Measurements from ENCODE around the gene CERS1.
"Not testable (repeated sequence)": the region's sequence is repeated elsewhere in the genome, so short reads cannot be mapped to it uniquely, and the experiment has no call there.

CERS1 gene

DNA sequence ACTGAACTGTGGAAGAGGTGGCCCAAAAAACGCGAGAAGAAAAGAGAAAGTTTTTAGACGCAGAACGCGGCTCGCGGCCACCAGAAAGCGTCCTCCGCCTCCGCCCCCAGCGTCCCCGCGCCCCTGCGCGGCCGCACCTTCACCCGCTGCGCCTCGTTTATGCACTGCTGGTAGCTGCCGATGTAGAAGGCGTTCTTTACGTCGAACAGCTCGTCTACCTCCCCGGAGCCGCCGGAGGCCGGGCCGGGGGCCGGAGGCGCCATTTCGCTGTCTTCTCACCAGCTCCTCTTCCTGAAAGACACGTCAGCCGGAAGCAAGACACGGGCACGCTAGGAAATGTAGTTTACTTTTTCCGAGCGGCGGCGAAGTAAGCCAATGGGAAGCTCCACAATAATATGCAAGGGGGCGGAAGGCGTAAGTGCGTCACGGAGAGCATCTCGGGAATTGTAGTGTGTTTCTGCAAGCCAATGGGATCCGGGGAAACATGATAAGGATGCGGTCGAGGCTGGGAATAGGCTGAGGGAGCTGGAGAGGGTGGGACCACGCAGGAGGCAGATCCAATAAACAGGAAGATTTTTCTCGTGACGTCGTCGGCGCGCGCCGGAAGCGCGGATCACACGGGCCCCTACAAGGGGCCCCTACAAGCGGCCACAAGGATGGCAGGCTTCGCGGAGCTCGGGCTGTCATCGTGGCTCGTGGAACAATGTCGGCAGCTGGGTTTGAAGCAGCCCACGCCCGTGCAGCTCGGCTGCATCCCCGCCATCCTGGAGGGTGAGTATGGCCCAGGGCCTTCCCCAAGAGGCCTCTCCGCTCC lies 23.3 kb upstream of the CERS1 start, which contains the start of the genes COPE and DDX49:
COPE (minus strand) TSS at position 302 of the 814 bp plus-strand sequence; CDS start at position 263, 39 bp downstream.
DDX49 (plus strand) TSS at position 630 of the 814 bp plus-strand sequence; CDS start at position 657, 27 bp downstream.
- DNase-seq (ENCODE audit: extremely low read depth, low read depth) = peak; percentile 100
- TF ChIP-seq, protein P1, sequence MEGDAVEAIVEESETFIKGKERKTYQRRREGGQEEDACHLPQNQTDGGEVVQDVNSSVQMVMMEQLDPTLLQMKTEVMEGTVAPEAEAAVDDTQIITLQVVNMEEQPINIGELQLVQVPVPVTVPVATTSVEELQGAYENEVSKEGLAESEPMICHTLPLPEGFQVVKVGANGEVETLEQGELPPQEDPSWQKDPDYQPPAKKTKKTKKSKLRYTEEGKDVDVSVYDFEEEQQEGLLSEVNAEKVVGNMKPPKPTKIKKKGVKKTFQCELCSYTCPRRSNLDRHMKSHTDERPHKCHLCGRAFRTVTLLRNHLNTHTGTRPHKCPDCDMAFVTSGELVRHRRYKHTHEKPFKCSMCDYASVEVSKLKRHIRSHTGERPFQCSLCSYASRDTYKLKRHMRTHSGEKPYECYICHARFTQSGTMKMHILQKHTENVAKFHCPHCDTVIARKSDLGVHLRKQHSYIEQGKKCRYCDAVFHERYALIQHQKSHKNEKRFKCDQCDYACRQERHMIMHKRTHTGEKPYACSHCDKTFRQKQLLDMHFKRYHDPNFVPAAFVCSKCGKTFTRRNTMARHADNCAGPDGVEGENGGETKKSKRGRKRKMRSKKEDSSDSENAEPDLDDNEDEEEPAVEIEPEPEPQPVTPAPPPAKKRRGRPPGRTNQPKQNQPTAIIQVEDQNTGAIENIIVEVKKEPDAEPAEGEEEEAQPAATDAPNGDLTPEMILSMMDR (IDR thresholded peaks at IDR 0.05; ENCODE audit: low read depth, low read length, missing control alignments) = no peak
- peak within 1 kb of the TSS; percentile 97 for H3K4me3 ChIP-seq (replicated peaks; ENCODE audit: low read depth, low read length)

DNA sequence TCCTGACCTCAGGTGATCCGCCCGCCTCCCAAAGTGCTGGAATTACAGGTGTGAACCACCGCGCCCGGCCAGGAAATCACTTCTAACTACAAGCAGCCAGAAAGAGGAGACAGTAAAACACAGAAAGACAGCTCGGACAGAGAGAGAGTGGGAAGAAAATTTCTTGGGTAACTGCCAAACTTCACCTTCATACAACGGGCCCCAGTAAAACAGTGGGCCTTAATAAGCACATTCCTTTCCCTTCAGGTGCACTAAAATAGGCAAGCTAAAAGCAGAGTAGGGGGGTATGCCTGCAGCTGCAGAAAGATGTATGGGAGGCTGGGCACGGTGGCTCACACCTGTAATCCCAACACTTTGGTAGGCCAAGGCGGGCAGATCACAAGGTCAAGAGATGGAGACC lies 21.6 kb upstream of the CERS1 start:
- not testable (repeated sequence) for DNase-seq (ENCODE audit: extremely low read depth, low read depth)
- peak overlapping the region; percentile 97 for H3K4me3 ChIP-seq (replicated peaks; ENCODE audit: low read depth, low read length)

DNA sequence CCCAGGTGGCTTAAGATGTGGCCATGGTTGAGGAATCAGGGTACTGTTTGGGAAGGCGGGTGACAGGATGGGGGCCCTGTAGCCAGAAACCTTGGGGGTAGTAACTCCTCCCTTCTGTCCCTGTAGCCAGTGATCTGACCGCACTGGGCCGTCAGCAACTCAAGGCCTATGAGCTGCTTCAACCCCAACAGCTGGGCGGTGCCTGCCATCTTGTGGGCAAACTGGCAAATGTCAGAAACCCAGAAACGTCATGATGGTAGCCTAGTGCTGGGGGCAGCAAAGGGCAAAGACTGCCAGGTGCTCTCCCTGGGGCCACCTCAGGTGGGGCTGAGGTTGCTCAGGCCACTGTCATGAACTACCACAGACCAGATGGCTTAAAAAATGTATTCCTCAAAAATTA lies 19.7 kb upstream of the CERS1 start:
- TF ChIP-seq, protein P1 (IDR thresholded peaks at IDR 0.05; ENCODE audit: low read depth, low read length, missing control alignments) = peak; percentile 53
- H3K4me3 ChIP-seq (replicated peaks; ENCODE audit: low read depth, low read length) = no peak overlapping the region
- DNase-seq (ENCODE audit: extremely low read depth, low read depth) = no peak

DNA sequence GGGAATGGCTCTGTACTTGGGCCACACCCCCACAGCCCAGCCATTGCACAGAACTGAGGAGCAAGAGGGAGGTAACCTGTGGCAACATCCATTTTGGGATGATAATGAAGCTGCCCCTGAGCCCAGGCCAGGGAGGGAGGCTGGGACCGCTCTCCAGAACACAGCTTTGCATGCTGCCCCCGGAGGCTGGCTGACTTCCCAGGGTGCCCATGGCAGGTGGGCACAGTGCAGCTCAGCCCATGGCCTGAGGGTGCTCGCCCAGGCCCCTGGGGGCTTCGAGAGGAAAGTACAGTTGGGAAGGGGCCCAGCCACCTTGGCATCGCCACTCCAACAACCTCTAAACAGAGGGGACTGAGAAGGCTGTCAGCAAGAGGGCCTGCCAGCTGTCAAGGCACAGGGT lies 17.5 kb upstream of the CERS1 start:
- DNase-seq (ENCODE audit: extremely low read depth, low read depth) = no peak
- TF ChIP-seq, protein P1 (IDR thresholded peaks at IDR 0.05; ENCODE audit: low read depth, low read length, missing control alignments) = no peak
- no peak overlapping the region for H3K4me3 ChIP-seq (replicated peaks; ENCODE audit: low read depth, low read length)

DNA sequence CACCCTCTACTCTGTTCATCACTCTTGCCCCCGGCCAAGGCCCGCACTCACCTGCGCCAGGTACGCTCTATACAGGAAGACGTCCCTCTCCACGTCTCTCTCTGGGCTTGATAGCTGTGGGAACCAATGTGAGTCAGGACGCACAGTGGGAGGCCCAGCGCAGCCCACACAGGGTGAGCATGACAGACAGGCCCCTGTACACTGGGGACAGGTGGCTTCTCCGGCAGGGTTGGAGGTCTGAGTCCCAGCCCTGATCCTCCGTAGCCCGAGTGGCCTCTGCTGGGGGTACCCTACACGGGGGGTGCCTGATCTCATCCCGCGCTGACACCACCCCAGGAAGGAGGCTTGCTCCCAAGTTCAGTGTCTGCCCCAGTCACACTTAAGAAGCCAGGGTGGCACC lies 17.0 kb upstream of the CERS1 start:
- H3K4me3 ChIP-seq (replicated peaks; ENCODE audit: low read depth, low read length) = no peak overlapping the region
- TF ChIP-seq, protein P1 (IDR thresholded peaks at IDR 0.05; ENCODE audit: low read depth, low read length, missing control alignments) = no peak
- DNase-seq (ENCODE audit: extremely low read depth, low read depth) = no peak

DNA sequence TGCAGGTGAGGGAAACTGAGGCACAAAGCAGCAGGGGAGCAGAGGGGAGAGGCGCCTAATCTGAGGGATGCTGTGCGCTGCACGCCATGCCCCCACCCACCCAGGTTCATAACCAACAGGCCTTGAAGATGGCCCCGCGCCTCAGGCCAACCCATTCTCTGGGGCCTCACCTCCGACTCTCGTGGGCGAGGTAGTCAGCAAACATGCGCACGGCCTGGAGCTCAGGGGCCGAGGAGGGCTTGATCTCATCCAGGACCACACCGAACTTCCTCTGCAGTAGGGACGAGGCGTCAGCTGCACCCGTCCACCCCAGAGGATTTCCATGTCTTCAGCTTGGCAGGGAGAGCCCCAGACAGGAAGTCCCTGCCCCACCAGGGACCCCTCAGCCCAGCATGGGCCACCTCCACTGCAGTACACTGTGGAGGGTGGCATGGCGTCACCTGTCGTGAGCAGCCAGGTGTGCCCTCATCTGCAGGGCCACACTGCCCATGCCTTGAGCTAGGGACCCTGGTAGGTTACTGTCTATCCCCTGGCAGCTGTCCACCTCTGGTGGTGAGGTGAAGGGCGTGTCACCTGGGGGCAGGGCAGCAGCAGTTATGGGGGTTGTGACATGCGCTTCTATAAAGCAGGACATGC lies 15.0 kb upstream of the CERS1 start:
- no peak overlapping the region for H3K4me3 ChIP-seq (replicated peaks; ENCODE audit: low read depth, low read length)
- DNase-seq (ENCODE audit: extremely low read depth, low read depth) = no peak
- TF ChIP-seq, protein P1 (IDR thresholded peaks at IDR 0.05; ENCODE audit: low read depth, low read length, missing control alignments) = no peak

DNA sequence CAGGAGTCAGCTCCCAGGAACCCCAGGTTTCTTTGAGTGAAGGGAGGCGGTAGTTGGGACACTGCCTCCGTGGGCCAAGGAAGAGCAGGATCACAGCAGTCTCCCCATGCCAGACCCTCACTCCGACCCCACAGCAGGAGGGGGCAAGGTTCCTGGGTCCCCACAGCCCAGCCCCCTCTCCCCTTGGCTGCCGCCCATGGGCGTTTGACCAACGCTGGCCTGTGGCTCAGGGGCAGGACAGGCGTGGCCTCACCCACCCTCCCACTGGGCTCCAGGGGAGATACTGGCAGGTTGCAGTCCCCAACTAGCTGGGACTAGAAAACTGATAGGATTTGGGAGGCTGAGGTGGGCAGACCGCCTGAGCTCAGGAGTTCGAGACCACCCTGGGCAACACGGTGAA lies 14.1 kb upstream of the CERS1 start:
- TF ChIP-seq, protein P1 (IDR thresholded peaks at IDR 0.05; ENCODE audit: low read depth, low read length, missing control alignments) = no peak
- DNase-seq (ENCODE audit: extremely low read depth, low read depth) = no peak
- no peak overlapping the region for H3K4me3 ChIP-seq (replicated peaks; ENCODE audit: low read depth, low read length)
